NCI-H226 (cell line): ENCODE results near the gene BTNL2.
"Not testable (repeated sequence)": the region's sequence is repeated elsewhere in the genome, so short reads cannot be mapped to it uniquely, and the experiment has no call there.

Source experiments
- DNase-seq: peaks from one replicate; pipeline ENCODE4 v3.0.0-alpha.2; 2015

The BTNL2 gene, protein sequence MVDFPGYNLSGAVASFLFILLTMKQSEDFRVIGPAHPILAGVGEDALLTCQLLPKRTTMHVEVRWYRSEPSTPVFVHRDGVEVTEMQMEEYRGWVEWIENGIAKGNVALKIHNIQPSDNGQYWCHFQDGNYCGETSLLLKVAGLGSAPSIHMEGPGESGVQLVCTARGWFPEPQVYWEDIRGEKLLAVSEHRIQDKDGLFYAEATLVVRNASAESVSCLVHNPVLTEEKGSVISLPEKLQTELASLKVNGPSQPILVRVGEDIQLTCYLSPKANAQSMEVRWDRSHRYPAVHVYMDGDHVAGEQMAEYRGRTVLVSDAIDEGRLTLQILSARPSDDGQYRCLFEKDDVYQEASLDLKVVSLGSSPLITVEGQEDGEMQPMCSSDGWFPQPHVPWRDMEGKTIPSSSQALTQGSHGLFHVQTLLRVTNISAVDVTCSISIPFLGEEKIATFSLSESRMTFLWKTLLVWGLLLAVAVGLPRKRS

DNA sequence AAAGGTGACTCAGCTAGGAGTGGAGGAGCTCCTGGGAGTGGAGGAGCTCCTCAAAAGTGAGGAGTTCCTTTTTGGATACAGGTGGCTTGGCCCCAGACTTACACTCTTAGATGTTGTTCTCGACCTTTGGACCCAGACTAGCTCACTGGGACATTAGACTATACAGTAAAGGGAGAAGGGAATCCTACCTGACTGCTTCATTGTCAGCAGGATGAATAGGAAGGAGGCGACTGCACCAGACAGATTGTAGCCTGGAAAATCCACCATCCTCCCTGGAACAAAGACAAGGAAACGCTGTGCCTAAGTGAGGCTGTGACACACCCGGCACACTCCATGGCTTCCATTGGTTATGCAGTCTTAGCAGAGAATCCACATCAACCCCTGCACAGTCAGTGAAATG lies at the start of gene BTNL2:
BTNL2 (minus strand) TSS at position 325 of the 400 bp plus-strand sequence; CDS start at position 267, 58 bp downstream.
- DNase-seq: no peak

DNA sequence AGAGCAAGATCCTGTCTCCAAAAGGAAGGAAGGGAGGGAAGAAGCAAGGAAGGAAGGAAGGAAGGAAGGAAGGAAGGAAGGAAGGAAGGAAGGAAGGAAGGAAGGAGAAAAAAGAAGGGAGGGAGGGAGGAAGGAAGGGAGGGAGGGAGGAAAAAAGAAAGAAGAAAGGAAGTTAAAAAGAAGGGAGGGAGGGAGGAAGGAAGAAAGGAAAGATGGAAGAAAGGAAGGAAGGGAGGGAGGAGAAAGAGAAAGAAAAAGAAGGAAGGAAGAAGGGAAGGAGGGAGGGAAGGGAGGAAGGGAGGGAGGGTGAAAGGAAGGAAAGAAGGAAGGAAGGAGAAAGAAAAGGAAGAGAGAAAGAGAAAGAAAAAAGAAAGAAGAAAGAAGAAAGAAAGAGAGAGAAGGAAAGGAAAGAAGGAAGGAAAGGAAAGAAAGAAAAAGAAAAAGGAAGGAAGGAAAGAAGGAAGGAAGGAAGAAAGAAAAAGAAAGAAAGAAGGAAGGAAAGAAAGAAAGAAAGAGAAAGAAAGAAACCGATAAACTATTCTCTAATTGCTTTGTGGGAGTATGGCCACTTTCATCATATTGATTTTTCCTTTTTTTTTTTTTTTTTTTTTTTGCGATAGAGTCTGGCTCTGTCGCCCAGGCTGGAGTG lies 42.2 kb upstream of the BTNL2 start:
- DNase-seq: no peak

DNA sequence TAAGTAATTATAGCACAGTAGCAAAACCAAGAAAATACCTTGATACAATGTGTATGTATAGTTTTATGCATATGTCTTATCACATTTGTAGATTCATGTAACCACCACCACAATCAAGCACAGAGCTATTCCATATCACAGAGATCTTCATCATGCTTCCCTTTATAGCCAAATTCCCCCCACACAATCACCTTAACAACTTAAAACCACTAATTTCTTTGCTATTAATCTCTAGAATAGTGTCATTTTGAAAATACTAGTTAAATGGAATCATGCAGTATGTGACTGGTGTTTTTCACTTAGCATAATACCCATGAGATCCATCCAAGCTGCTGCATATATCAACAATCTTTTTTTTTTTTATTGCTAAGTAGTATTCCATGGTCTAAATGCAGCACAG lies 41.0 kb upstream of the BTNL2 start:
- no peak for DNase-seq

DNA sequence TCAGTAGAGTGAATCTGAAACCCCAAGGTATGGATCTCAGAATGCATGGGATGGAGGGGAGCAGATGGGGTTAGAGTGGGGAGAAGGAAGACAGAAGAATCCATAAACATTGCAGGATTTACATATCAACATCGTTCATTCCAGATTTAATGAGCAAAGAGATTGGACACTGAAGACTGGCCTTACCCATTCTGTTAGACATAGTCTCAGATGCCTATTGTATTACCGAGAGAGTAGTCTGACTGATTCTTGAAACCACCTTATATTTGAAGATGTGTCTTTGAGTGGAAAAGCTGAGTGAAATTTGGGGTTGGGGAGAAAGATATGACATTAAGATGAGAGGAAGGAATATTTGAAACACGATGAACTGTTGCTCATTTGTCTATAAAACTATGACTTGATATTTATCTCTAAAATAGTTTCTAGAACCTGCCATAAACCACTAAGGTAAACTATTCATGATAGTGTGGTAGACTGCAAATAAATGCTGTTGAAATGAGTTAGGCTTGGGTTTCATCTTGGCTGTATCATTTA lies 38.4 kb upstream of the BTNL2 start:
- no peak for DNase-seq

DNA sequence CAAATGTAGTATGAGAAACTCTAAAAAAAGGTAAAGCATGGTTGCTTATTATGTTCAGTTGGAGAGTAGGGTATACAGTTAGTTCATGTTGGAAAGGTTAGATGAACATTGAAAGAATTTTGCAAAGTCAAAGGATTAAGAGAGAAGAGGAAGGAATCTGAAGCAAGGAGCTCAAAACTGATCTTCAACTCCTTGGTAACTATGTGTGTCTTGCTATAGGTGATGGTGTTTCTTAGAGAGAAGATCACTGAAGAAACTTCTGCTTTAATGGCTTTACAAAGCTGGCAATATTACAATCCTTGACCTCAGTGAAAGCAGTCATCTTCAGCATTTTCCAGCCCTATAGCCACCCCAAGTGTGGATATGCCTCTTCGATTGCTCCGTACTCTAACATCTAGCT lies 37.5 kb upstream of the BTNL2 start:
- no peak for DNase-seq

DNA sequence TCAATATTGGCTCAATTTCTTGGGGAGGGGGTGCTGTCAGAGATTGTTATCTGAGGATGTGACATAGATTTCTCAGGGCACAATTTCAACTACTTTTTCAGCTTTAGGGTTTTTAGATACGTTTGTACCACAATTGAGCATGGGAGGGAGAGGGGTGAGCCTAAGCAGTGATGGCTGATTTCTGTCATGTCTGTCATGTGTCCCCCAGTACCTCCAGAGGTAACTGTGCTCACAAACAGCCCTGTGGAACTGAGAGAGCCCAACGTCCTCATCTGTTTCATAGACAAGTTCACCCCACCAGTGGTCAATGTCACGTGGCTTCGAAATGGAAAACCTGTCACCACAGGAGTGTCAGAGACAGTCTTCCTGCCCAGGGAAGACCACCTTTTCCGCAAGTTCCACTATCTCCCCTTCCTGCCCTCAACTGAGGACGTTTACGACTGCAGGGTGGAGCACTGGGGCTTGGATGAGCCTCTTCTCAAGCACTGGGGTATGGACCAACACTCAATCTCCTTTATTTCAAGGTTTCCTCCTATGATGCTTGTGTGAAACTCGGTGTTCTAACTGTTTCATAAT lies 36.1 kb upstream of the BTNL2 start:
- DNase-seq: no peak

DNA sequence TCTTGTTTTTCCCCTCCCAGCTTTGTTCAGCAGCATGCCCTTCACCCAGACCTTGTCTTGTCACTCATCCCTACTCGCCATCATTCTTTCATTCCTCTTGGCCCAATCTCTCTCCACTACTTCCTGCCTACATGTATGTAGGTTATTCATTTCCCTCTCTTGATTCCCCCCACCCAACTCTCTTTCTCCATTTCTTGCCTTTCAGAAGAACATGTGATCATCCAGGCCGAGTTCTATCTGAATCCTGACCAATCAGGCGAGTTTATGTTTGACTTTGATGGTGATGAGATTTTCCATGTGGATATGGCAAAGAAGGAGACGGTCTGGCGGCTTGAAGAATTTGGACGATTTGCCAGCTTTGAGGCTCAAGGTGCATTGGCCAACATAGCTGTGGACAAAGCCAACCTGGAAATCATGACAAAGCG lies 35.3 kb upstream of the BTNL2 start:
- DNase-seq: no peak

DNA sequence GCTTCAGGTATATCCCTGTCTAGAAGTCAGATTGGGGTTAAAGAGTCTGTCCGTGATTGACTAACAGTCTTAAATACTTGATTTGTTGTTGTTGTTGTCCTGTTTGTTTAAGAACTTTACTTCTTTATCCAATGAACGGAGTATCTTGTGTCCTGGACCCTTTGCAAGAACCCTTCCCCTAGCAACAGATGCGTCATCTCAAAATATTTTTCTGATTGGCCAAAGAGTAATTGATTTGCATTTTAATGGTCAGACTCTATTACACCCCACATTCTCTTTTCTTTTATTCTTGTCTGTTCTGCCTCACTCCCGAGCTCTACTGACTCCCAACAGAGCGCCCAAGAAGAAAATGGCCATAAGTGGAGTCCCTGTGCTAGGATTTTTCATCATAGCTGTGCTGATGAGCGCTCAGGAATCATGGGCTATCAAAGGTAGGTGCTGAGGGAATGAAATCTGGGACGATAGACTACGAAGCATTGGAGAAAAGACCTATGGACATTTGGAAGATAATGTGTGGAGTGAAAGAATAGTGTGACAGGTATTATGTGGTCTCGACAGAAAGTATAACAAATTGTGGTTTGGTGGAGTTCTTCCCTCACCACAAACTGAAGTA lies 32.7 kb upstream of the BTNL2 start, which contains the start of gene HLA-DRA:
HLA-DRA (plus strand) TSS at position 286 of the 613 bp plus-strand sequence; CDS start at position 350, 64 bp downstream.
- DNase-seq: peak; percentile 8

DNA sequence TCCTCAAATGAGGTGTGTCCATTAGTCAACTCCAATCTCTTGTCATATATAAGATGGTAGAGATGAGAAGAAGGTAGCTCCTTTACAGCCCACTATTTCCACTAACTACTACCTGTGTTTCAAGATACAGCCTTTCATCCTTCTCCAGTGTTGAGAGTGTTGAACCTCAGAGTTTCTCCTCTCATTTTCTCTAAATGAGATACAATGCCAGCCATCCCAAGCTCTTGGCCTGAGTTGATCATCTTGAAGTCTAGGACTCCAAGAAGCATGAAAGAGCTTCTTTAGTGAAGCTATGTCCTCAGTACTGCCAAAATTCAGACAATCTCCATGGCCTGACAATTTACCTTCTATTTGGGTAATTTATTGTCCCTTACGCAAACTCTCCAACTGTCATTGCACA lies 32.2 kb upstream of the BTNL2 start:
- DNase-seq: no peak

DNA sequence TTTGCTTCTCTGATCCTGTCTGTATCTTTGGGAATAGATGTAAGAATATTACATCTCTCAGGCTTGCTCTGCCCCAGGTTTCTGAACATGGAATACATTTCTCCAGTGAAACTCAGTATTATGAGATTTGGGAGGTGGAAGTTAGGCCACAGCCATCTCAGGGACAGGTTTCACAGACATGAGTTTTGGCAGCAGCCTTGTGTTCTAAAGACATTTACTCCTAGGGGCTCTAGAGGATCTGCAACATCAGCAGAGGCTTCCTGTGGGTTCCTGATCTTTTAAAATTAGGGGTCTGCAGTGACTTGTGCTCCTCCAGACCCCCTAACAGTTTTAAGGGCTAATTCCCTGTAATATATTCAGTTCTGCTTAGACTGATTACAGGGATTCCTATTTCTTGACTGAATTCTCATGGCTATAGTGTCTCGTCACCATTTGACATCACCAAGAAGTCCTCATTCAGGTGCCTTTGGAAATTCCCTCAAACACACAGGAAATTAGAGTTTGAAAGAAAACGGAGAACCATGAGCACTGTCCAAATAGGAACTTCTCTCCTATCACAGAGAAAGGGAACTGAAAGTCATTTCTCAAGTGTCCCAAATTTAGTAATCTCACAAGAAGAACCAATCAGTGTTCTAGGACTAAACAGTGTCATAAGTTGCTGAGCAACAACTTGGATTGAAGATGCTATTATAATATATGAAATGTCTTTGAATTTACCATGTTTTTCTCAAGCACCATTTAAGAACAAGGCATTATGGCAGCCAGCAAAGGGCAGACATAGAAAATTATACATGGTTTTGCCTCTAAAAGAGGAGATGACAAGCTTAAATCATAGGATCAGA lies 30.2 kb upstream of the BTNL2 start:
- no peak for DNase-seq

DNA sequence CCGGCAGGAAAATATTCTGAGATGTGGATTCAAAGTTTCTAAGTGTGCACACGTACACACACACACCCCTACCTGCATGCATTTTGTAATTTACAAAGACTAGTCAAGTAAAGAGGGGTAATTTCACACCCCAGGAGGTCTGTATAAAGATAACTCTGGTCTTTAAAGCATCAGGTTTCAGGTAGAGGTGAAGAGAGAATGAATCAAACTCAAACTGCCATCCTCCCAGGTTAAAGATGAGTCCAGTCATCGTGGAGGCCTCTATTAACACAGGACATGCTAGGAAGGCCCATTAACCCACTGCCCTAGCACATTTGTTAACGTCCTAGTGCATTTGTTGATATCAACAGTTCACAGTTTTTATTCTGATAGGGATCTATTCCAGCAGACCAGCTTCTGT lies 29.2 kb upstream of the BTNL2 start:
- DNase-seq: no peak

DNA sequence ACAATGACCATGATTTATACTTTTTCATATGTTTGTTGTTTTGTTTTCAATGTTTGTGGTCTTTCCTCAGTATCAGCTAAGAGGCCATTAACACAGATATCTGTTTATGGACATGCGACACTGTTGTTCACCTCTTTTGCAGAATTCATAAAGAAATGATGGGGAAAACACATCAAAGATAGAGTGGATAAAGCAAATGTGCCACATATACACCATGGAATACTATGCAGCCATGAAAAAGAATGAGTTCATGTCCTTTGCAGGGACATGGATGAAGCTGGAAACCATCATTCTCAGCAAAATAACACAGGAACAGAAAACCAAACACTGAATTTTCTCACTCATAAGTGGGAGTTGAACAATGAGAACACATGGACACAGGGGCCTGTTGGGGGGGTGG lies 27.0 kb upstream of the BTNL2 start:
- not testable (repeated sequence) for DNase-seq

DNA sequence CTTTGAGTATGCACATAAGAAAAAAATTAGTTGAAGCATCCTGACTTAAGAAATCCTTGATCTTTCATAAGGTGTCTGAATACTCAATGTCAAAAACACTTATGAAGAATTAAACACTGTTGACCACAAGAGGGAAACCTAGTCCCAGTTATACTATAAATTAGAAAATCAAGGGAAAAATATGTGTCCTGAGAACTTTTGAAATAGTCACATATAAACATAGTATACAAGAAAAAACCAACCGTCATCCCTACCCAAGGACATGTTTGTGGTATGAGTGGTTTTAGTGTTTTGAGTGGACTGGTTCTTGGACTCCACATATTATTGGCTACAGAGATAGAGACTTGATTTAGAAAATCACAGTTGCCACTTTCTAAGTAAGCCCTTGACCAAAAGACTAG lies 25.1 kb upstream of the BTNL2 start:
- DNase-seq: peak; percentile 12

DNA sequence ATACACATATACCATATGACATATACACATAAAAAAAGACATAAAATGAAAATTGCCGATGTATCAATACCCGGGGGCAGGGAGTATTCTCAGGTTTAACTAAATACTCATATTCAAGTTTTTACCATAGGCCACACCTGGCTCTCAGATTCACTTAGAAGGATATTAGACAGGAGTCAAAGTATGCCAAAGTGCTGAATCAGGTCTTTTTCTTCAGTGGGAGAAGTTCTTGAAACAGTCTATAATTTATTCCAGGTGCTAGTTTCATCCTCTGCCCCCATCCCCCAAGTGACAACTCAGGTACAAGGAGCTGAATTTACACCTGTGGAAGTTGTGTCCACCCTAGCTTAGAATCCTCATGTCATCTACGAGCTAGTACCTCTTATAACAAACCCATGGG lies 24.2 kb upstream of the BTNL2 start:
- DNase-seq: no peak

DNA sequence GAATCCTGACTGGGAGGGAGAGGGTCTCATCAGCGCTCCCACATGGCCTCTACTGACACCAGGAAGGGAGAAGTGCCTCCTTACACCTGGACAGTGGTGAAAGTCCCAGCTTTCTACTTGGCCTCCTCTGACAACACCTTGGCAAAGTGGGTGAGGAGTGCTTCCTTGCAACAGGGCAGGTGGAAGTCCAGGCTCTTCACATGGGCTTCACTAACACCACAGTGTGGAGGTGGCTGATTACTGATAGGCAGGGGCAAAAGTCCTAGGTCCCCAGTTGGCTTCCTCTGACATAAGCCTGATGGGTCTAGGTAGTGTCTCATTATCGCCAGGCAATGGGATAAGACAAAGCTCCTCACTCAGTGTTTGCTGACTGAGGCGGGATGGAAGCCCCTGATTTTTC lies 23.2 kb upstream of the BTNL2 start:
- DNase-seq: no peak

DNA sequence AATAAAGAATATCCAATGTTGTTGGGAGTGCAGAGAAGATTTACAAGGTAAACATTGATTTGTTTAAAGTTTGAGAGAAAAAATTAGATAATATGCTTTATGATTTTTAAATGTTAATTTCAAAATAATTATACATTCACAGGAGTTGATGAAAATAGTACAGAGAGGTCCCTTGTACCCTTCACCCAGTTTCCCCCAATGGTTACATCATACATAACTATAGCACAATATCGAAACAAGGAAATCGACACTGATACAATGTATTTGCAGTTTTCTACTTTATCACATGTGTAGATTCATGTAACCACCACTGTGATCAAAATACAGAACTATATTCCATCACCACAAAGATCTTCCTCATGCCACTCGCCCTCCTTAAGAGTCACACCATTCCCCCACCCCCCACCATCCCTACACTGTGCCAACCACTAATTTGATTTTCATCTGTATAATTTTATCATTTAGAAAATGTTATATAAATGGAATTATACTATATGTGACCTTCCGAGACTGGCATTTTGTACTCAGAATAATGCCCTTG lies 21.0 kb upstream of the BTNL2 start:
- DNase-seq: no peak

DNA sequence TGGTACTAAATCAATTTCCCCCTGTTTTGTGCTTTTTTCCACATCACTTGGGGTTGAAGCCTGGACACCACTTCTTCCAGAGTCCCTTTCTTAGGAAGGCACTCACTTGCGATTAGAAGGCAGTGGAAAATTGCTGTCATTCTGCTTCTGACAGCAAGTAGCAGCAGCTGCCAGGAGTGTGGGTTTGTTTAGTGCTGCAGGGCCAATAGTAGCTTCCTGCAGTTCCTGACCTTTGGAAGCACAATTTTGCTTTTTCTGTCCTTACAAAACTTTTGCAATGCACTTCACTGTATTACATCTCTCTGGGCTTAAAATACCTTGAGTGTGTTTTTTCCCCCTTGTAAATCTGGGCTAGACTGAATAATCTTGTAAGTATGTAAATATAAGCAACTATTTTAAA lies 20.2 kb upstream of the BTNL2 start:
- no peak for DNase-seq

DNA sequence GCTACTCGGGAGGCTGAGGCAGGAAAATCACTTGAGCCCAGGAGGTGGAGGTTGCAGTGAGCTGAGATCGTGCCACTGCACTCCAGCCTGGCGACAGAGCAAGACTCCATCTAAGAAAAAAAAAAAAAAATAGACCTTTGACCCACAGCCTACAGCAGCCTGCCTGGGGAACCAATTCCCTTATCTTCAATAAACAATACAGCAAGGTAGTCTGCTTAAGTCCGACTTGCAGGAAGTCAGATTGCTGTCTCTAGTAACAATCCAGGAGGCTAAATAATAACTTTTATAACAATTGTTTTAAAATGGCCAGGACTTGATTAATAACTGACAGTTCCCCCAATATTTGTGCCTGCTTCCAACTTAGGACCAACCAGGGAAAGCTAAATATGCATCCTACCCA lies 19.4 kb upstream of the BTNL2 start:
- no peak for DNase-seq

DNA sequence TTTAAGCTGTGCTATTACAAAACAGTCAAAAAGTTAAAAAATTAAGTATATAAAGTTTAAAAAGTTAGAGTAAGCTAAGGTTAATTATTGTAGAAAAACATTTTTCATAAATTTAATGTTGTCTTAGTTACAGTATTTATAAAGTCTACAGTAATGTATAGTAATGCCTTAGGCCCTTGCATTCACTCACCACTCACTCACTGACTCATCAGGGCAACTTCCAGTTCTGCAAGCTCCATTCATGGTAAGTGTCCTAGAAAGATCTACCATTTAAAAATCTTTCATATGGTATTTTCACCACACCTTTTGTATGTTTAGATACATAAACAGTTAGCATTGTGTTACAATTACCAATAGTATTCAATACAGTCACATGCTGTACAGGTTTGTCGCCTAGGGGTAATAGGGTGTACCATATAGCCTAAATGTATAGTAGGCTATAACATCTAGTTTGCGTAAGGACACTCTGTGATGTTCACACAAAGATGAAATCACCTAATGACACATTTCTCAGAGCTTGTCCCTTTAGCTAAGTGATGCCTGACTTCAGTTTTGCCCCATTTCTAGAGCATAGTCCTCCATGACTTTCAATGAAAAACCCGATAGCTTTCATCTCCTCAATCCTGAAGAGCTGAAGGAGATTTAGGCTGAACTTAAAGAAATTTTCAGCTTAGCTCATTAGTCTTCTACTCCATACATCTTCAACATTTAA lies 17.8 kb upstream of the BTNL2 start:
- DNase-seq: peak; percentile 20

DNA sequence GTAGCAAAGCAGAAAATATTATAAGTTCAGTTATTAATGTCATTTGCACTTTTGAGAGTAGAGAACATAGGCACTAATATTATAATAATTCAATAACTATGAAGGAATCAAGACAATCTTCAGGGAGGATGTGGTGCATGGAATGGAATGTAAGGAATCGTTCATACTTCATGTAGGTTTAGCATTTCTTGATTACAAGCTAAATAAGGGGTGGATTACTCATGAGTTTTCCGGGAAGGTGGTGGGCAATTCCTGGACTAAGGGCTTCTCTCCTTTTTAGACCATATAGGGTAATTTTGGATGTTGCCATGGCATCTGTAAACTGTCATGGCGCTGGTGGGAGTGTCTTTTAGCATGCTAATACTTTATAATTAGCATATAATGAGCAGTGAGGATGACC lies 9.1 kb upstream of the BTNL2 start:
- peak; percentile 46 for DNase-seq

DNA sequence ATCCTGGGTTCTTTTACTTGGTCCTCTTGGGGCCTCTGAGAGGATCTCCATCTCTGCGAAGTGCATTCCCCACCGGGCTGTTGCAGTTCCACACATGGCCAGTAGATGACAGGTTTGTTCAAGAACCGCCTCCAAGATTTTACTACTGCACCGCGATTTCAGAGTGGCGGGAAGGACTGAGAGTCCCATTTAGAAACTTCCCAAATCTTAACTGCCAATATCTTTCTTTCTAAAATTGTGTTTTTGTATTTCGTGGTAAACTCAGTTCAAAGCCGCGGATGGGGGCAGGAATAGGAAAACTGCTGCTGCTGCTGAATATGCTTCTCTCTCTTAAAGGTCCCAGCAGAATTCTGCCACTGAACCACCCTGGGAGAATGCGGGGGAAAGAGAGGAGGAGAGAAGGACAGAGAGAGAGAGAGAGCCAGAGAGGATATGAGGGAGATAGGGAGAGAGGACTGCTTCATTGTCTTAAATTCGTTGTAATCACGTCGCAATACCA lies 8.6 kb upstream of the BTNL2 start:
- peak; percentile 54 for DNase-seq
